Measurements from ENCODE around the gene GLIS1.

Gene GLIS1

GRCh38 chr1:53642215-53642555 is 96.8 kb downstream of the GLIS1 start:
- Histone ChIP-seq H3K9me3 (ENCODE audit: insufficient read depth, low read length) (no peaks in the 10 kb centered on the region), H3K36me3 (ENCODE audit: low read length) (no peaks in the 10 kb centered on the region), H2AFZ (ENCODE audit: low read depth, low read length, severe bottlenecking) (no peak overlapping the region), H3K9me2 (replicated peaks; ENCODE audit: insufficient read depth, low read length) (no peaks in the 10 kb centered on the region), H3K4me3 (ENCODE audit: insufficient read depth, low read length, poor library complexity, severe bottlenecking) (no peak overlapping the region), H4K20me1 (ENCODE audit: low read depth, low read length) (no peaks in the 10 kb centered on the region), H3K4me2 (ENCODE audit: low read depth, low read length, poor library complexity, severe bottlenecking) (no peak overlapping the region), H3K27me3 (ENCODE audit: low read length) (no peaks in the 10 kb centered on the region), H3K79me2 (ENCODE audit: insufficient read depth, low read length) (no peaks in the 10 kb centered on the region), H3K27ac (ENCODE audit: low read depth, low read length) (no peak overlapping the region), H3F3A (ENCODE audit: insufficient read depth) (no peaks in the 10 kb centered on the region), H3K9ac (ENCODE audit: low read length) (no peak overlapping the region)
- TF ChIP-seq, protein P1, sequence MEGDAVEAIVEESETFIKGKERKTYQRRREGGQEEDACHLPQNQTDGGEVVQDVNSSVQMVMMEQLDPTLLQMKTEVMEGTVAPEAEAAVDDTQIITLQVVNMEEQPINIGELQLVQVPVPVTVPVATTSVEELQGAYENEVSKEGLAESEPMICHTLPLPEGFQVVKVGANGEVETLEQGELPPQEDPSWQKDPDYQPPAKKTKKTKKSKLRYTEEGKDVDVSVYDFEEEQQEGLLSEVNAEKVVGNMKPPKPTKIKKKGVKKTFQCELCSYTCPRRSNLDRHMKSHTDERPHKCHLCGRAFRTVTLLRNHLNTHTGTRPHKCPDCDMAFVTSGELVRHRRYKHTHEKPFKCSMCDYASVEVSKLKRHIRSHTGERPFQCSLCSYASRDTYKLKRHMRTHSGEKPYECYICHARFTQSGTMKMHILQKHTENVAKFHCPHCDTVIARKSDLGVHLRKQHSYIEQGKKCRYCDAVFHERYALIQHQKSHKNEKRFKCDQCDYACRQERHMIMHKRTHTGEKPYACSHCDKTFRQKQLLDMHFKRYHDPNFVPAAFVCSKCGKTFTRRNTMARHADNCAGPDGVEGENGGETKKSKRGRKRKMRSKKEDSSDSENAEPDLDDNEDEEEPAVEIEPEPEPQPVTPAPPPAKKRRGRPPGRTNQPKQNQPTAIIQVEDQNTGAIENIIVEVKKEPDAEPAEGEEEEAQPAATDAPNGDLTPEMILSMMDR (IDR thresholded peaks at IDR 0.05; ENCODE audit: insufficient read depth, low read length, poor library complexity, severe bottlenecking), result no peak
- TF ChIP-seq EZH2phosphoT487 (conservative IDR thresholded peaks at IDR 0.05; ENCODE audit: low read length), result no peak

DNA sequence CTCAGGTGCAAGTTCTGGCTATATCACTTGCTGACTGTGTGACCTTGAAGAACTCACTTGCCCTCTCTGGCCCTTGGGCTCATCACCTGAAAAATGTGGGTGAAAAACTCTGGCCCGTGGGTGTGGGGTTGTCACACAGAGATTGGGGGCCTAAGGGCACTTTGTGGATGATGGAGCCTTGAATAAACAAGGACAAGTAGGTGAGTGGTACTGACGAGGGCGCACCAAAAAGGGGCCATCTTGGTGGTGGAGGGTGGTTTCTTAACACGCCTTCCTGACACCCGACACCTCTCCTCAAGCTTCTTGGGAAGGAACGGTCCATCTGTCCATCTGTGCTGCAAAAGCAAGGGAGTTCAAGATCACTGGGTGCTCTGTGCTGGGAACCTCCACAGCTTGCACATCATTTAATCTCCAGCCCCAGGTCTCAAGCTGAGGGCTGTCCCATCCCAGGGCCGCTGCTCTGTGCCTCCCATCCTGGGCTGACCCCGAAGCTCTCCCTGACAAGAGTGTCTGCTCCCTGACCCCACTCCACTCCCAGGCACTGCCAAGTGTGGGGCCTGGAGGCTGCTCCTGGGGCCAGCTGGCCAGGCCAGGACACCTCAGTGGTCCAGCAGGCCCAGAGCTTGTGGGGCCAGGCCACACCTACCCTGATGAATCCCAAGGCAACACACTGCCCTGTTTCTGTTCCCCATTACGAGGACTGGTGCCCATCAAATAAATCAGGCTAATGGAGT is 97.3 kb downstream of the GLIS1 start:
- no peaks in the 10 kb centered on the region for H3K36me3 ChIP-seq (ENCODE audit: low read length)
- TF ChIP-seq, protein P1 (IDR thresholded peaks at IDR 0.05; ENCODE audit: insufficient read depth, low read length, poor library complexity, severe bottlenecking), result no peak
- no peak for TF ChIP-seq EZH2phosphoT487 (conservative IDR thresholded peaks at IDR 0.05; ENCODE audit: low read length)
- no peak overlapping the region for H3K27ac ChIP-seq (ENCODE audit: low read depth, low read length)
- H4K20me1 ChIP-seq (ENCODE audit: low read depth, low read length), result no peaks in the 10 kb centered on the region
- no peaks in the 10 kb centered on the region for H3K9me3 ChIP-seq (ENCODE audit: insufficient read depth, low read length)
- no peak overlapping the region for H3K4me2 ChIP-seq (ENCODE audit: low read depth, low read length, poor library complexity, severe bottlenecking)
- no peaks in the 10 kb centered on the region for H3K9me2 ChIP-seq (replicated peaks; ENCODE audit: insufficient read depth, low read length)
- H2AFZ ChIP-seq (ENCODE audit: low read depth, low read length, severe bottlenecking), result no peak overlapping the region
- H3K9ac ChIP-seq (ENCODE audit: low read length), result no peak overlapping the region
- no peak overlapping the region for H3K4me3 ChIP-seq (ENCODE audit: insufficient read depth, low read length, poor library complexity, severe bottlenecking)
- H3K27me3 ChIP-seq (ENCODE audit: low read length), result no peaks in the 10 kb centered on the region
- no peaks in the 10 kb centered on the region for H3K79me2 ChIP-seq (ENCODE audit: insufficient read depth, low read length)
- H3F3A ChIP-seq (ENCODE audit: insufficient read depth), result no peaks in the 10 kb centered on the region

- no peak overlapping the region for H3K4me3 ChIP-seq (ENCODE audit: insufficient read depth, low read length, poor library complexity, severe bottlenecking)
- H3K79me2 ChIP-seq (ENCODE audit: insufficient read depth, low read length), result no peaks in the 10 kb centered on the region
- H3F3A ChIP-seq (ENCODE audit: insufficient read depth), result no peaks in the 10 kb centered on the region
- H3K27ac ChIP-seq (ENCODE audit: low read depth, low read length), result no peak overlapping the region
- no peak overlapping the region for H3K4me2 ChIP-seq (ENCODE audit: low read depth, low read length, poor library complexity, severe bottlenecking)
- no peak overlapping the region for H3K9ac ChIP-seq (ENCODE audit: low read length)
- TF ChIP-seq EZH2phosphoT487 (conservative IDR thresholded peaks at IDR 0.05; ENCODE audit: low read length), result no peak
- TF ChIP-seq, protein P1 (IDR thresholded peaks at IDR 0.05; ENCODE audit: insufficient read depth, low read length, poor library complexity, severe bottlenecking), result no peak
- no peaks in the 10 kb centered on the region for H3K9me3 ChIP-seq (ENCODE audit: insufficient read depth, low read length)
- H2AFZ ChIP-seq (ENCODE audit: low read depth, low read length, severe bottlenecking), result no peak overlapping the region
- H3K36me3 ChIP-seq (ENCODE audit: low read length), result no peaks in the 10 kb centered on the region
- no peaks in the 10 kb centered on the region for H3K9me2 ChIP-seq (replicated peaks; ENCODE audit: insufficient read depth, low read length)
- H3K27me3 ChIP-seq (ENCODE audit: low read length), result no peaks in the 10 kb centered on the region
- H4K20me1 ChIP-seq (ENCODE audit: low read depth, low read length), result no peaks in the 10 kb centered on the region
Measured at GRCh38 chr1:53640701-53641075, 98.3 kb downstream of the GLIS1 start.
